ENCODE data around the gene SLC7A5.

SLC7A5 gene

DNA sequence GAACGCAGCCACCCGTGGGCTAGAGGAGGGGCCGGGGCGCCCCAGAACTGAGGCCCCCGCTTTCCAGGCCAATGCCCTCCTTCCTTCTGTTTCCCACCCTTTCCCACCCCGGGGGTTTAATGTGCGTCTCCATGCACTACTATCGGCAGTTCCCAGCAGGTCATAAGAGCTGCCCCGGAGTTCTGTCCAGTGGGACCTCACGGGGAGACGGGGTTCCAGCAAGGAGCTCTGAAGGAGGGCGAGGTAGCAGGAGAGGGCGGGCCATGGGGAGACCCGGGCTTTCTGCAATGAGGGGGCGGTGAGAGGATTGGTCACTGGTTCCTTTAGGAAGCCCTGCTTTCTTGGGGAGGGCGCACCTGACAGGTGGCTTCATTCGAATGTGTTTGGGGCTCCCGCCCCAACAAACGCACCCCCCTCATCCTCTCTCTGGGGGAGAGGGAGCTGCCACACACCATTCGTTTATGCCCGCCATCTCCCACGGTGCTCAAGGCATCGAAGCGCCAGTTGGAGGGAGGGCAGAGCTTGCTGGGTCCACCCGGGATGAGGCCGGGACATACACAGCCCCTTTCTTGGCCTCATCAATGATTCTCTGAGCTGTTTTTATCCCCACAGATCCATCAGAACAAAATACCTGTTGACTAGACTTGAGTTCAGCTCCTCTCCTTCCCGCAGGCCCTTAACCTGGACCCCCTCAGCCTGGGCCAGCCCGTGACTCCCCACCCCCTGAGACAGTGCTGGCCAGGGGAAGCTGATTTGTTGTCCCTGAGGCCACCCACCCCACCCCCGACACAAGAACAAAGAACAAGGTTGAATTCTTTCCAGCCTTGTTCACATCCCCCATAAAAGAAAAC is 44.1 kb downstream of the SLC7A5 start:
- intact Hi-C loops (cut with DNase I; ENCODE audit: low total_unique reads): no loop called here
- TF ChIP-seq, protein P1, sequence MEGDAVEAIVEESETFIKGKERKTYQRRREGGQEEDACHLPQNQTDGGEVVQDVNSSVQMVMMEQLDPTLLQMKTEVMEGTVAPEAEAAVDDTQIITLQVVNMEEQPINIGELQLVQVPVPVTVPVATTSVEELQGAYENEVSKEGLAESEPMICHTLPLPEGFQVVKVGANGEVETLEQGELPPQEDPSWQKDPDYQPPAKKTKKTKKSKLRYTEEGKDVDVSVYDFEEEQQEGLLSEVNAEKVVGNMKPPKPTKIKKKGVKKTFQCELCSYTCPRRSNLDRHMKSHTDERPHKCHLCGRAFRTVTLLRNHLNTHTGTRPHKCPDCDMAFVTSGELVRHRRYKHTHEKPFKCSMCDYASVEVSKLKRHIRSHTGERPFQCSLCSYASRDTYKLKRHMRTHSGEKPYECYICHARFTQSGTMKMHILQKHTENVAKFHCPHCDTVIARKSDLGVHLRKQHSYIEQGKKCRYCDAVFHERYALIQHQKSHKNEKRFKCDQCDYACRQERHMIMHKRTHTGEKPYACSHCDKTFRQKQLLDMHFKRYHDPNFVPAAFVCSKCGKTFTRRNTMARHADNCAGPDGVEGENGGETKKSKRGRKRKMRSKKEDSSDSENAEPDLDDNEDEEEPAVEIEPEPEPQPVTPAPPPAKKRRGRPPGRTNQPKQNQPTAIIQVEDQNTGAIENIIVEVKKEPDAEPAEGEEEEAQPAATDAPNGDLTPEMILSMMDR (IDR thresholded peaks at IDR 0.05): no peak
- no peaks in the 10 kb centered on the region for H3K9me3 ChIP-seq
- H3K36me3 ChIP-seq: no peaks in the 10 kb centered on the region
- no peaks in the 10 kb centered on the region for H3K4me1 ChIP-seq
- no peak overlapping the region for H3K27ac ChIP-seq
- peaks cover 0 to 42% of the 10 kb centered on the region in 2 donors for H3K27me3 ChIP-seq
- DNase-seq: no peak
- no peak overlapping the region for H3K4me3 ChIP-seq

DNA sequence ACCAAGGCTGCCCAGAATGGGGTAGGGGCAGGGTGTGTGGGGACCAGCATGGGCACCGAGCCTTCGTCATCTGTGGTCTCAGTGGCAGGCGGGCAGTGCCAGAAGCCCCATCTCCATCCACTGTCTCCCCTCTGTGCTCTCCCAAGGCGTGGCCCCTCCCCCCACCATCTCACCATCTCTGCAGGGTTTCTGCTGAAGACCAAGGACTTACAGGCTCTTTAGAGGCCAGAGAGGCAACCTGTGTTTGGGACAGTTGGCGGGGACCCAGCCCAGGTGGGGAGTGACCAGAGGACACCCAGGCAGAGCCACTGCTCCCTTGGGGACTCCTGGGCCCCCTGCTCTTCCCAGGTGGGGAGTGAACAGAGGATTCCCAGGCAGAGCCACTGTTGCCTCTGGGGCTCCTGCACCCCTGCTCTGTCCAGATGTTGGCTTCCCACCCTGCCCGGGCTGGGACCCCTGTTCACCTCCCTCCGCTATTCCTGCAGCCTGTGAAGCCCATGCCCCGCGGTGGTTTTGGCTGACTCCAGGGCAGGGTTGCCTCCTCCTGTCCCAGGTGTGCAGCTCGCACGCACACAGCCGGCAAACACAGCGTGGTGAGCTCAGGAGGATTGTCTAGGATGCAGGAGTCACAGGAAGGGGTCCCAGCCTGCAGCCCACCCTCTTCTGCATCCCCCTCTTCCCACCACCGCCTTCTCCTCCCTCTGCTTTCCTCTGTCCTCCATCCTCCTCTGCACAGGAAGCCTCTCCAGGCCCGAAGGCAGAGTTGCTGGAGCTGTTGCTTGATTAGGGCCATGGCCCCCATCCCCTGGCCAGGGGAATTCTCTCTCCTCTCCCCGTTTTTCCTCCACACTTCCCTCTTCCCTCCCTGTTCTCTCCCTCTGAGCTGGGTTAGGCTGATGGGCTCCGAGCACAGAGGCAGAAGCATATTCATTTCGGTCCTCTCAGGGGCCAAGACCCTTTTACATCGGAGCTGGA is 45.0 kb downstream of the SLC7A5 start:
- TF ChIP-seq, protein P1 (IDR thresholded peaks at IDR 0.05): no peak
- DNase-seq: no peak
- no peaks in the 10 kb centered on the region for H3K4me1 ChIP-seq
- H3K27me3 ChIP-seq: peaks cover 0 to 51% of the 10 kb centered on the region in 2 donors
- H3K9me3 ChIP-seq: no peaks in the 10 kb centered on the region
- intact Hi-C loops (cut with DNase I; ENCODE audit: low total_unique reads): no loop called here
- H3K4me3 ChIP-seq: no peak overlapping the region
- no peak overlapping the region for H3K27ac ChIP-seq
- H3K36me3 ChIP-seq: no peaks in the 10 kb centered on the region

DNA sequence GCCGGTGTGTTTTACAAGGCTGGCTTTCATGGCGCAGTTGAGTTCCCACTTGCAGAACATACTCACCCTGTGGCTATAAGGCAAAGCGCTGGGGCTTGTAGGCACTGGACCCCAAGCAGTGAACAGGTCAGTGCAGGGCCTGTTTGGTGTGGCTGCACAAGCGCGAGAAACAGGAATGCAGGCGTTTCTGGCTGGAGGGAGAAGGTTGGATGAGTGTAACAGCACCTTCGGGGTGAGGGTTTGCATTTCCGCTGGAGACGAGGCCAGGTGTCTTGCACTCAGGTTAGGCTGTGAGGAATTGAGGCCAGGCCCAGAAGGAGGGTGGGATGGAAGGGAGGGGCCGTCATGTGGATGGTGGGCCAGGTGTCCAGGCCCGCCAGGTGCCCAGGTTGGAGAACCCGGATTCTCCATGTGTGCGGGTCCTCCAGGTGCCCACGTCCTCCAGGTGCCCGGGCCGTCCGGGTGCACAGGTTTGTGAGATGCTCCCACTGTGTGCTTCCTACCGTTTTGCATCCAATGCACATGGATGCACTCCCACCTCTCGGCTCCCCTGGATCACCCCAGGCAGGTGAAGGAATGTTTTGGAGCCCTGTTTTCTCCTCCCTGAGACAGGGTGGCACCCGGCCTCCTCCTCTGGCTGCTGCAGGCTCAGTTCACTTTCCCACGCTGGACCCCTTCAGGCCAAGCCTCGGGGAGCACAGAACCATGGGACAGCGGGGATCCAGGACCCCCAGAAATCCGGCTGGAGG is 46.0 kb downstream of the SLC7A5 start:
- TF ChIP-seq, protein P1 (IDR thresholded peaks at IDR 0.05): no peak
- no peak overlapping the region for H3K27ac ChIP-seq

DNA sequence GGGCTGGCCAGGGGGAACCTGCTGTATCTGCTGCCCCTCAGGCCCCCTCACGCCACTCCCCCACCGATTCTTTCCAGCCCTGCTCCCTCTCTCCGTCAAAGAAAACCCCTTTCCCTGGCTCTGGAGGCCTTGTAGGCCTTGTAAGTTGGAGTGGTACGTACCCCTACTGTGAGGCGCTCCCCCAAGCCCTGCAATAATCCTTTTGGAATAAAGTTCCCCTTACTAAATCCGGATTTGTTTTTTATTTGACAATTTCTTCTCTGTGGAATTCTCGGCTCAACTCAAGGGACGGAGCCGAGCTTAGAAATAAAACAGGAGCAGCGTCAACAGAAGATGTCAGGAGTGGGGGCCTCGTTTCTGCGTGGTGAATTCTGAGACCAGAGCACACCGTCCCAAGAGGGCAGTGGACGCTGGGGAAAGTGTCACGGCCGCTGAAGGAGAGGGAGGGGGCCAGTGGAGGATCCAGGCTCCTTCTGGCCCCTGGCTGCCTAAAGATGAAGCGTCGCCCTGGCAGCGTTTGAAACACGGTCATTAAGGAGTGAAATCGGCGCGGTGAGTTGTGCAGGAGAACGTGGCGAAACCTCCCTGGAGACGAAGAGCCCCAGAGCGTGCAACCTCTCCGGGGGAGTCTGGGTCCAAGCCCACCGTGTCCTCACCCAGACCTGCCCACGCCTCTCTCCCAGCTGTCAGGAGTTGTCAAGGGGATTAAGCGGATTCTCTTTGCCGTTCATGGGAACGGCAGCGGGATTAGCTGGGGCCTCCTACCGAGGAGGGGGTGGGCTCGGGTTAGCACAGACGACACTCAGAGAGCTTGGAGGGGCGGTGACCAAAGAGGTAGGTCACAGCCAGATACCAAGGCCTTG is 47.0 kb downstream of the SLC7A5 start:
- Histone ChIP-seq H3K9me3 (peaks cover 4 to 14% (median 9%) of the 10 kb centered on the region in 3 donors), H3K36me3 (no peaks in the 10 kb centered on the region), H3K4me1 (no peaks in the 10 kb centered on the region), H3K27ac (no peak overlapping the region), H3K27me3 (peaks cover 0 to 48% of the 10 kb centered on the region in 2 donors), H3K4me3 (no peak overlapping the region)
- intact Hi-C loops (cut with DNase I; ENCODE audit: low total_unique reads): no loop called here
- no peak for DNase-seq
- TF ChIP-seq, protein P1 (IDR thresholded peaks at IDR 0.05): no peak

More for the DNA sequence above, 46.0 kb downstream of the SLC7A5 start:
- Histone ChIP-seq H3K4me1 (no peaks in the 10 kb centered on the region), H3K4me3 (no peak overlapping the region), H3K36me3 (no peaks in the 10 kb centered on the region), H3K9me3 (peaks cover 0 to 4% (median 0%) of the 10 kb centered on the region in 3 donors), H3K27me3 (peaks cover 0 to 48% of the 10 kb centered on the region in 2 donors)
- no peak for DNase-seq
- intact Hi-C loops (cut with DNase I; ENCODE audit: low total_unique reads): no loop called here
